ENCODE results near the gene FADS3. TPM values are rescaled to one million over a fixed set of nuclear protein-coding genes. Genes with fewer than 3 reads are reported as not detected.
"Not testable (repeated sequence)": the region's sequence is repeated elsewhere in the genome, so short reads cannot be mapped to it uniquely, and the experiment has no call there.

FADS3 gene
- total RNA-seq, 1 experiment from 2014 or later: 24.9 TPM

GRCh38 chr11:61898247-61898582 lies 6.9 kb upstream of the FADS3 start:
- DNase-seq (ENCODE audit: low read depth): no peak

GRCh38 chr11:61897387-61898246 lies 6.3 kb upstream of the FADS3 start:
- DNase-seq (ENCODE audit: low read depth): peak; percentile 75

GRCh38 chr11:61896665-61897386 lies 5.5 kb upstream of the FADS3 start:
- no peak for DNase-seq (ENCODE audit: low read depth)

GRCh38 chr11:61895718-61896059 lies 4.3 kb upstream of the FADS3 start:
- DNase-seq (ENCODE audit: low read depth): no peak

GRCh38 chr11:61895046-61895717 lies 3.8 kb upstream of the FADS3 start:
- DNase-seq (ENCODE audit: low read depth): no peak

- no peak for DNase-seq (ENCODE audit: low read depth)
Measured at GRCh38 chr11:61893981-61894380, 2.6 kb upstream of the FADS3 start.

GRCh38 chr11:61892085-61892370 lies 683 bp upstream of the FADS3 start:
- DNase-seq (ENCODE audit: low read depth): no peak

GRCh38 chr11:61890529-61891330 lies 615 bp downstream of the FADS3 start:
- DNase-seq (ENCODE audit: low read depth): peak; percentile 88

- DNase-seq (ENCODE audit: low read depth): no peak
Measured at GRCh38 chr11:61889831-61890230, 1.5 kb downstream of the FADS3 start.

GRCh38 chr11:61888590-61888989 lies 2.8 kb downstream of the FADS3 start:
- no peak for DNase-seq (ENCODE audit: low read depth)

GRCh38 chr11:61887839-61888494 lies 3.4 kb downstream of the FADS3 start:
- DNase-seq (ENCODE audit: low read depth): peak; percentile 85

- DNase-seq (ENCODE audit: low read depth): no peak
Measured at GRCh38 chr11:61886643-61887042, 4.7 kb downstream of the FADS3 start.

GRCh38 chr11:61885784-61886580 lies 5.4 kb downstream of the FADS3 start:
- DNase-seq (ENCODE audit: low read depth): no peak

- no peak for DNase-seq (ENCODE audit: low read depth)
Measured at GRCh38 chr11:61885166-61885778, 6.1 kb downstream of the FADS3 start.

GRCh38 chr11:61883947-61884346 lies 7.4 kb downstream of the FADS3 start:
- no peak for DNase-seq (ENCODE audit: low read depth)

GRCh38 chr11:61883327-61883726 lies 8.0 kb downstream of the FADS3 start:
- no peak for DNase-seq (ENCODE audit: low read depth)

- DNase-seq (ENCODE audit: low read depth): no peak
Measured at GRCh38 chr11:61882879-61883278, 8.5 kb downstream of the FADS3 start.

GRCh38 chr11:61882267-61882666 lies 9.1 kb downstream of the FADS3 start:
- DNase-seq (ENCODE audit: low read depth): not testable (repeated sequence)

- DNase-seq (ENCODE audit: low read depth): no peak
Measured at GRCh38 chr11:61881397-61881796, 9.9 kb downstream of the FADS3 start.

- DNase-seq (ENCODE audit: low read depth): no peak
Measured at GRCh38 chr11:61880454-61880853, 10.9 kb downstream of the FADS3 start.

All from Daoy (cell line).